ENCODE results near the gene IGFBP4.

GRCh38 chr17:40478486-40478885 is 35.2 kb downstream of the IGFBP4 start:
- TF ChIP-seq EZH2 (IDR thresholded peaks at IDR 0.05) = no peak
- no peak for TF ChIP-seq FOXP2 (optimal IDR thresholded peaks at IDR 0.05; ENCODE audit: control extremely low read depth, extremely low read length, insufficient read depth)
